ENCODE results near the gene CMSS1.

The CMSS1 gene

GRCh38 chr3:99965077-99965476 is 147.4 kb downstream of the CMSS1 start:
- no peak for ATAC-seq
- TF ChIP-seq, protein P1, sequence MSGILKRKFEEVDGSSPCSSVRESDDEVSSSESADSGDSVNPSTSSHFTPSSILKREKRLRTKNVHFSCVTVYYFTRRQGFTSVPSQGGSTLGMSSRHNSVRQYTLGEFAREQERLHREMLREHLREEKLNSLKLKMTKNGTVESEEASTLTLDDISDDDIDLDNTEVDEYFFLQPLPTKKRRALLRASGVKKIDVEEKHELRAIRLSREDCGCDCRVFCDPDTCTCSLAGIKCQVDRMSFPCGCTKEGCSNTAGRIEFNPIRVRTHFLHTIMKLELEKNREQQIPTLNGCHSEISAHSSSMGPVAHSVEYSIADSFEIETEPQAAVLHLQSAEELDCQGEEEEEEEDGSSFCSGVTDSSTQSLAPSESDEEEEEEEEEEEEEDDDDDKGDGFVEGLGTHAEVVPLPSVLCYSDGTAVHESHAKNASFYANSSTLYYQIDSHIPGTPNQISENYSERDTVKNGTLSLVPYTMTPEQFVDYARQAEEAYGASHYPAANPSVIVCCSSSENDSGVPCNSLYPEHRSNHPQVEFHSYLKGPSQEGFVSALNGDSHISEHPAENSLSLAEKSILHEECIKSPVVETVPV (CRISPR knock-in tag; IDR thresholded peaks at IDR 0.05) = no peak
- TF ChIP-seq OSR1 (CRISPR knock-in tag; IDR thresholded peaks at IDR 0.05) (no peak), ARNTL (CRISPR knock-in tag; IDR thresholded peaks at IDR 0.05; ENCODE audit: borderline replicate concordance, low read depth) (no peak), CSDC2 (CRISPR knock-in tag; IDR thresholded peaks at IDR 0.05) (no peak), ZFP30 (CRISPR knock-in tag; IDR thresholded peaks at IDR 0.05) (no peak), BACH2 (CRISPR knock-in tag; IDR thresholded peaks at IDR 0.05; ENCODE audit: borderline replicate concordance) (no peak), TSHZ2 (CRISPR knock-in tag; IDR thresholded peaks at IDR 0.05) (no peak), TOX (CRISPR knock-in tag; IDR thresholded peaks at IDR 0.05; ENCODE audit: borderline replicate concordance) (no peak)
- TF ChIP-seq, protein P2, sequence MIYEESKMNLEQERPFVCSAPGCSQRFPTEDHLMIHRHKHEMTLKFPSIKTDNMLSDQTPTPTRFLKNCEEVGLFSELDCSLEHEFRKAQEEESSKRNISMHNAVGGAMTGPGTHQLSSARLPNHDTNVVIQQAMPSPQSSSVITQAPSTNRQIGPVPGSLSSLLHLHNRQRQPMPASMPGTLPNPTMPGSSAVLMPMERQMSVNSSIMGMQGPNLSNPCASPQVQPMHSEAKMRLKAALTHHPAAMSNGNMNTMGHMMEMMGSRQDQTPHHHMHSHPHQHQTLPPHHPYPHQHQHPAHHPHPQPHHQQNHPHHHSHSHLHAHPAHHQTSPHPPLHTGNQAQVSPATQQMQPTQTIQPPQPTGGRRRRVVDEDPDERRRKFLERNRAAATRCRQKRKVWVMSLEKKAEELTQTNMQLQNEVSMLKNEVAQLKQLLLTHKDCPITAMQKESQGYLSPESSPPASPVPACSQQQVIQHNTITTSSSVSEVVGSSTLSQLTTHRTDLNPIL (CRISPR knock-in tag; IDR thresholded peaks at IDR 0.05; ENCODE audit: low read depth) = no peak

DNA sequence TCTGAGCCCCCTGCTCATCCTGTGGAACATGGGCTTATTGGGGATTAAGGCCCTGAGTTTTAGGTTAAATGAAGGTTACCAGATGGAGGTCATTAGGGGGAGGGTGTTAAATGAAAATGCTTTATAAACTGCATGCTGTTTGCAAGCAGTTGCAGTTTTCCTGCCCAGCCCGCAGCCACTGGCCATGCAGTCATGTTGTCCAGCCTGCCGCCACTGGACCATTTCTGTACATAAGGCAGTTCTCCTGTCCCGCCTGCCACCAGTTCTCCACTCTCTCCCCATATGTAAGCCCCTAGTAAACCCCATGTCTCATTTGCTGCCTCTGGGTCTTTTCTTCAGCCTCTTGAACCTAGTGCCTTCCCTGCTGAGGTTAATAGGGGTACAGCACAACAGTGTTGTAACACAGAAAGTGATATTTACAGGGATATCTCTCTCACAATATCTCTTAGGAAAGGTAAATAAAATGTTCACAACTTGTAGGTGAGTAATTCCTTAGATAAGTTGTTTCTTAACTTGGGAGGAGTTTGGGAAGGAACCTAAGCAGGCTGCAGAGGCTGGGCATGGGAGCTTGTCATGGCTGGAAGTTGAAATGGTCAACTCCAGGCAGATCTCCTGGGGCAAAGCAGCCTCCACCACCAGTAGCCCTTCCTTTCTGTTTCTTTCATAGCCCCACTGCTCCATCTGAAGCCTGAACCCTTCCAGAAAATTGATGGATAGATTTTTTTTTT is 148.2 kb downstream of the CMSS1 start:
- TF ChIP-seq SNAI2 (CRISPR knock-in tag; IDR thresholded peaks at IDR 0.05) = no peak
- no peak for TF ChIP-seq BACH2 (CRISPR knock-in tag; IDR thresholded peaks at IDR 0.05; ENCODE audit: borderline replicate concordance)
- no peak for TF ChIP-seq ISL1 (CRISPR knock-in tag; IDR thresholded peaks at IDR 0.05)
- no peak for TF ChIP-seq TSHZ2 (CRISPR knock-in tag; IDR thresholded peaks at IDR 0.05)
- TF ChIP-seq OSR1 (CRISPR knock-in tag; IDR thresholded peaks at IDR 0.05) = no peak
- no peak for TF ChIP-seq TOX (CRISPR knock-in tag; IDR thresholded peaks at IDR 0.05; ENCODE audit: borderline replicate concordance)
- TF ChIP-seq GLIS3 (CRISPR knock-in tag; IDR thresholded peaks at IDR 0.05) = no peak
- TF ChIP-seq PPARA (CRISPR knock-in tag; IDR thresholded peaks at IDR 0.05; ENCODE audit: borderline replicate concordance) = no peak
- TF ChIP-seq, protein P2 (CRISPR knock-in tag; IDR thresholded peaks at IDR 0.05; ENCODE audit: low read depth) = no peak
- no peak for TF ChIP-seq TCF4 (CRISPR knock-in tag; IDR thresholded peaks at IDR 0.05; ENCODE audit: borderline replicate concordance)
- TF ChIP-seq ZNF70 (CRISPR knock-in tag; IDR thresholded peaks at IDR 0.05) = no peak
- TF ChIP-seq, protein P1 (CRISPR knock-in tag; IDR thresholded peaks at IDR 0.05) = no peak
- TF ChIP-seq ZNF8 (CRISPR knock-in tag; IDR thresholded peaks at IDR 0.05) = no peak
- TF ChIP-seq POU6F1 (CRISPR knock-in tag; IDR thresholded peaks at IDR 0.05; ENCODE audit: borderline replicate concordance, low read depth) = no peak
- TF ChIP-seq ARNTL (CRISPR knock-in tag; IDR thresholded peaks at IDR 0.05; ENCODE audit: borderline replicate concordance, low read depth) = no peak
- no peak for ATAC-seq

Measured in SK-N-SH treated with all-trans-retinoic acid at 6 μM for 48 hours (cell line).